Measurements from ENCODE around the gene COLGALT1.
"Not testable (repeated sequence)": the region's sequence is repeated elsewhere in the genome, so short reads cannot be mapped to it uniquely, and the experiment has no call there.

GRCh38 chr19:17585395-17585794 lies 29.9 kb downstream of the COLGALT1 start:
- not testable (repeated sequence) for TF ChIP-seq FOS (IDR thresholded peaks at IDR 0.05; ENCODE audit: extremely low read depth, insufficient read length); TBL1XR1 (IDR thresholded peaks at IDR 0.05; ENCODE audit: low read length in 2 of 2); MAFK (IDR thresholded peaks at IDR 0.05; ENCODE audit: low read length); TGIF2 (CRISPR knock-in tag; IDR thresholded peaks at IDR 0.05); PTRF (tag; IDR thresholded peaks at IDR 0.05)

Data from K562 (cell line).